Tibial nerve (tissue), 4 donors: Measurements from ENCODE around the gene MYCBPAP. TPM values are rescaled to one million over a fixed set of nuclear protein-coding genes. Genes with fewer than 3 reads are reported as not detected.
A peak's percentile ranks its signal among the peaks of the same experiment; 100 is the strongest.
"Not testable (repeated sequence)": the region's sequence is repeated elsewhere in the genome, so short reads cannot be mapped to it uniquely, and the experiment has no call there.

Source experiments
- DNase-seq, 2 donors: peaks; one replicate each; pipeline ENCODE4 v3.0.0-alpha.2; 2019; ENCODE audit warnings: low spot score in 2 of 2
- H3K27ac ChIP-seq, 4 donors: fragments of 200-600 bp; sonication (generic) in 3 of 4; one replicate each; pipeline ENCODE4 v1.5.1; 2017 to 2019; ENCODE audit warnings: mild to moderate bottlenecking in 1 of 4
- H3K27me3 ChIP-seq, 2 donors: fragments of 200-600 bp; sonication (generic) in 1 of 2; one replicate each; pipeline versions ENCODE4 v1.5.1 to v1.6.0; 2017 to 2019
- H3K36me3 ChIP-seq, 3 donors: fragments of 200-600 bp; sonication (generic); one replicate each; pipeline ENCODE4 v1.5.1; 2018 to 2019
- H3K4me1 ChIP-seq, 4 donors: fragments of 200-600 bp; sonication (generic) in 3 of 4; one replicate each; pipeline ENCODE4 v1.5.1; 2017 to 2019
- H3K4me3 ChIP-seq, 4 donors: fragments of 200-600 bp; sonication (generic) in 3 of 4; one replicate each; pipeline ENCODE4 v1.5.1; 2017 to 2019; ENCODE audit warnings: mild to moderate bottlenecking in 1 of 4, moderate library complexity in 1 of 4
- H3K9me3 ChIP-seq, 4 donors: fragments of 200-600 bp; sonication (generic) in 3 of 4; one replicate each; pipeline ENCODE4 v1.5.1; 2017 to 2019
- EP300 ChIP-seq, 2 donors: sonication (generic); formaldehyde crosslinking; IDR thresholded peaks; one replicate each; pipeline ENCODE4 v1.6.1; 2017; ENCODE audit warnings: antibody characterized with exemption in 2 of 2, mild to moderate bottlenecking in 1 of 2
- POLR2A ChIP-seq, 2 donors: fragments of 450-650 bp; IDR thresholded peaks; one replicate each; pipeline ENCODE4 v1.6.1; 2017; ENCODE audit warnings: antibody characterized with exemption in 2 of 2, mild to moderate bottlenecking in 2 of 2, moderate library complexity in 2 of 2
- WGBS, 2 donors: methylation state at CpG; one replicate each; pipeline ENCODE4 v1.1.5; 2018; 5-methylcytosine and 5-hydroxymethylcytosine counted together
- total RNA-seq, 4 donors: library from RNA; depleted of rRNA; stranded (reverse); fragments of >200 nt; gene quantifications; one replicate each; pipeline ENCODE4 v1.1.0, GENCODE V29; 2016
- TF ChIP-seq, protein P1 (sequence below), 5 experiments: fragments of 200-600 bp in 3 of 5; fragments of 450-650 bp in 2 of 5; sonication (generic) in 3 of 5; IDR thresholded peaks; one replicate each; pipeline ENCODE4 v1.5.1; 2016 to 2019; ENCODE audit warnings: antibody characterized with exemption in 5 of 5, mild to moderate bottlenecking in 3 of 5, moderate library complexity in 2 of 5

MYCBPAP gene
- total RNA-seq, 4 donors from 2014 or later = 1.2 to 6.8 (median 4.0) TPM

DNA sequence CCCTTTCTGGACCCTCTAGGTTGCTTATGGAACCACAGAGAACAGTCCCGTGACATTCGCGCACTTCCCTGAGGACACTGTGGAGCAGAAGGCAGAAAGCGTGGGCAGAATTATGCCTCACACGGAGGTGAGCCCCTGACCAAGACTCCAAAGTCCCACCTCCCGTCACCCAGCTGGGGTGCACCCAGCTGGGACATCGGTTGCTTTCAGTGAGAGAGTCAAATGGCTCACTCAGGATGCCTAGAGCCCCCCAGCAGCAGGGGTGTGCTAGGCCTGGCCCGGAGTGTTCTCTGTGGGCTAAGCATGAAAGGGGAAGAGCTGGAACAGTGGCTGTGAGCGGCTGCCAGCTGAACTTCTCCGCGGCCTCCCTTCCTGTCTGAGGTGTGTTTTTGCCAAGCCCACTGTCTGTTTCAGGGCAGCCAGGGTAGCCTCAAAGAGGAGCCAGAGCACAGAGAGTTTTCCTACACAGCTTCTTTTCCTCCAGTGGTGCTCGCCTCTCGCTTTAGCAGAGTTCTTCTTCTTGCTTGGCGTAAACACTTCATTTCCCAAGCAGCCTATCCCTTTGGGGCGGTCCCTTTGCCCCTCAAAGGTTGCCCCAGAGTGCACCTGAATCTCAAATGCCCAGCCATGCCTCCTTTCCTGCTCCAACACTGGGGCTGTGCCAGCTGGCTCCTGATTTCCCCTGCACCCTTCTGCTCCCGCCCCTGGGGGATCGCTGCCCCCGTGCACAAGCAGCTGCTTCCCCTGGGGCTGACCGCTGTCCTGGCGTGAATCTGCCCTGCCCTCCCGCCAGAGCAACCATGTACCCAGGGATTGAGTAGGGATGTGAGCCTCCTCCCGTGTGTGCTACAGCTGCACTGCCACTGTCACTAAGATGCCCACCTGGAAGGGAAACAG is 37.0 kb upstream of the MYCBPAP start:
- Histone ChIP-seq H3K9me3 (no peaks in the 10 kb centered on the region), H3K4me3 (no peak overlapping the region), H3K27ac (no peak overlapping the region), H3K4me1 (peaks cover 0 to 18% (median 13%) of the 10 kb centered on the region in 4 donors), H3K27me3 (peaks cover 0 to 17% of the 10 kb centered on the region in 2 donors), H3K36me3 (peaks cover 0 to 46% (median 0%) of the 10 kb centered on the region in 3 donors)
- DNase-seq = no peak
- 78 to 81% methylated on average over 22 of the region's 22 CpGs for WGBS, 2 donors
- TF ChIP-seq, protein P1, sequence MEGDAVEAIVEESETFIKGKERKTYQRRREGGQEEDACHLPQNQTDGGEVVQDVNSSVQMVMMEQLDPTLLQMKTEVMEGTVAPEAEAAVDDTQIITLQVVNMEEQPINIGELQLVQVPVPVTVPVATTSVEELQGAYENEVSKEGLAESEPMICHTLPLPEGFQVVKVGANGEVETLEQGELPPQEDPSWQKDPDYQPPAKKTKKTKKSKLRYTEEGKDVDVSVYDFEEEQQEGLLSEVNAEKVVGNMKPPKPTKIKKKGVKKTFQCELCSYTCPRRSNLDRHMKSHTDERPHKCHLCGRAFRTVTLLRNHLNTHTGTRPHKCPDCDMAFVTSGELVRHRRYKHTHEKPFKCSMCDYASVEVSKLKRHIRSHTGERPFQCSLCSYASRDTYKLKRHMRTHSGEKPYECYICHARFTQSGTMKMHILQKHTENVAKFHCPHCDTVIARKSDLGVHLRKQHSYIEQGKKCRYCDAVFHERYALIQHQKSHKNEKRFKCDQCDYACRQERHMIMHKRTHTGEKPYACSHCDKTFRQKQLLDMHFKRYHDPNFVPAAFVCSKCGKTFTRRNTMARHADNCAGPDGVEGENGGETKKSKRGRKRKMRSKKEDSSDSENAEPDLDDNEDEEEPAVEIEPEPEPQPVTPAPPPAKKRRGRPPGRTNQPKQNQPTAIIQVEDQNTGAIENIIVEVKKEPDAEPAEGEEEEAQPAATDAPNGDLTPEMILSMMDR (IDR thresholded peaks at IDR 0.05) = no peak
- TF ChIP-seq EP300 (IDR thresholded peaks at IDR 0.05) = no peak
- no peak for TF ChIP-seq POLR2A (IDR thresholded peaks at IDR 0.05)

DNA sequence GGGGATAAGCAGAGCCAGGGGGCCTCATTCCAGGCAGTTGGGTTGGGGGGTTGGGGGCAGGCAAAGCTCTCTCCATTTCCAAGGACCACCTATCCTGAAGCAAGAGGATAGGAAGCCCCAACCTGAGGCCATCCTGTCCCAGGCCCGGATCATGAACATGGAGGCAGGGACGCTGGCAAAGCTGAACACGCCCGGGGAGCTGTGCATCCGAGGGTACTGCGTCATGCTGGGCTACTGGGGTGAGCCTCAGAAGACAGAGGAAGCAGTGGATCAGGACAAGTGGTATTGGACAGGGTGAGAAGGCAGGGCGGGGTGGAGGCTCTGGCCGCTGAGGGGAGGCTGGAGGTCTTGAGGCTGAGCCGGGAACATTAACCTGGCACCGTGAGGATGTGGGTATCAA is 36.0 kb upstream of the MYCBPAP start:
- Histone ChIP-seq H3K27me3 (peaks cover 0 to 17% of the 10 kb centered on the region in 2 donors), H3K27ac (no peak overlapping the region), H3K9me3 (no peaks in the 10 kb centered on the region), H3K4me1 (peaks cover 0 to 18% (median 13%) of the 10 kb centered on the region in 4 donors), H3K36me3 (peaks cover 0 to 42% (median 0%) of the 10 kb centered on the region in 3 donors), H3K4me3 (no peak overlapping the region)
- TF ChIP-seq, protein P1 (IDR thresholded peaks at IDR 0.05) = no peak
- TF ChIP-seq POLR2A (IDR thresholded peaks at IDR 0.05) = no peak
- TF ChIP-seq EP300 (IDR thresholded peaks at IDR 0.05) = no peak
- WGBS, 2 donors = 87 to 93% methylated on average over 10 of the region's 10 CpGs
- DNase-seq = no peak

DNA sequence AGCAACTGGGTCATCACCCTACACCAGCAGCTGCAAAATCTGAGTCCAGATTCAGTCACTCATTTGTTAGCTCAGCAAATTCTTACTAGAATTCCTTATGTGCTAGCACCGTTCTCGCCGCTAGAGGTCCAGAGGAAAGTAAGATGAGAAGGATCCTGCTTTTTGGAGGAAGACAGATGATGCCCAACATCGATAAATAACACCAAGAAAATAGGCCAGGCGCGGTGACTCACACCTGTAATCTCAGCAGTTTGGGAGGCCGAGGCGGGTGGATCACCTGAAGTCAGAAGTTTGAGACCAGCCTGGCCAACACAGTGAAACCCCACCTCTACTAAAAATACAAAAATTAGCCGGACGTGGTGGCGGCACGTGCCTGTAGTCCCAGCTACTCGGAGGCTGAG is 35.5 kb upstream of the MYCBPAP start:
- Histone ChIP-seq H3K36me3 (peaks cover 0 to 42% (median 0%) of the 10 kb centered on the region in 3 donors), H3K27me3 (peaks cover 0 to 16% of the 10 kb centered on the region in 2 donors), H3K4me1 (peaks cover 0 to 20% (median 13%) of the 10 kb centered on the region in 4 donors)
- TF ChIP-seq, protein P1 (IDR thresholded peaks at IDR 0.05) = peak in 1 of 5 experiments; percentile 6
- not testable (repeated sequence) for H3K9me3 ChIP-seq, DNase-seq, H3K27ac ChIP-seq, H3K4me3 ChIP-seq
- 77 to 80% methylated on average over 13 of the region's 13 CpGs for WGBS, 2 donors

DNA sequence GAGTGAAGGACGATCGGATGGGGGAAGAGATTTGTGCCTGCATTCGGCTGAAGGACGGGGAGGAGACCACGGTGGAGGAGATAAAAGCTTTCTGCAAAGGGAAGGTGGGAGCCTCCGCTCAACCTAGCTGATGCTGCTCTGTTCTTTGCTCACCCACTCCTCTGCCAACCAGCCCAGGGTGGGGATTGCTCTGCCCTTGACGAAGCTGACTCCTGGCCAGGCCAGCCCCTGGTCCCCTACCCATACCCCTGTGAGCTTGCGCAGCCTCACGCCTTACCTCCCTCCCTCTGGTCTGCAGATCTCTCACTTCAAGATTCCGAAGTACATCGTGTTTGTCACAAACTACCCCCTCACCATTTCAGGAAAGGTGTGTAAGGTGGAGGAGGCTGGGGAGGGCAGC is 34.3 kb upstream of the MYCBPAP start:
- 89 to 91% methylated on average over 11 of the region's 11 CpGs for WGBS, 2 donors
- TF ChIP-seq, protein P1 (IDR thresholded peaks at IDR 0.05) = no peak

DNA sequence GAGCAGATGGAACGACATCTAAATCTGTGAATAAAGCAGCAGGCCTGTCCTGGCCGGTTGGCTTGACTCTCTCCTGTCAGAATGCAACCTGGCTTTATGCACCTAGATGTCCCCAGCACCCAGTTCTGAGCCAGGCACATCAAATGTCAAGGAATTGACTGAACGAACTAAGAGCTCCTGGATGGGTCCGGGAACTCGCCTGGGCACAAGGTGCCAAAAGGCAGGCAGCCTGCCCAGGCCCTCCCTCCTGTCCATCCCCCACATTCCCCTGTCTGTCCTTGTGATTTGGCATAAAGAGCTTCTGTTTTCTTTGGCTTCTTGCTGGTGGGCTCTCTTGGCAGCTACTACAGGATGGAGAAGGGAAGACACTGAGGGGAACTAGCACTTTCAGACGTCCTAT is 33.7 kb upstream of the MYCBPAP start:
- H3K4me3 ChIP-seq = no peak overlapping the region
- H3K36me3 ChIP-seq = peaks cover 0 to 42% (median 0%) of the 10 kb centered on the region in 3 donors
- peaks cover 0 to 18% (median 4%) of the 10 kb centered on the region in 4 donors for H3K4me1 ChIP-seq
- DNase-seq = no peak
- 72 to 77% methylated on average over 6 of the region's 6 CpGs for WGBS, 2 donors
- no peak overlapping the region for H3K27ac ChIP-seq
- H3K9me3 ChIP-seq = no peaks in the 10 kb centered on the region
- no peaks in the 10 kb centered on the region for H3K27me3 ChIP-seq
- TF ChIP-seq POLR2A (IDR thresholded peaks at IDR 0.05) (no peak), EP300 (IDR thresholded peaks at IDR 0.05) (no peak)
- TF ChIP-seq, protein P1 (IDR thresholded peaks at IDR 0.05) = no peak

More for the DNA sequence above, 34.3 kb upstream of the MYCBPAP start:
- peaks cover 0 to 19% (median 7%) of the 10 kb centered on the region in 4 donors for H3K4me1 ChIP-seq
- H3K4me3 ChIP-seq = no peak overlapping the region
- DNase-seq = no peak
- peaks cover 0 to 42% (median 0%) of the 10 kb centered on the region in 3 donors for H3K36me3 ChIP-seq
- H3K27ac ChIP-seq = no peak overlapping the region
- no peaks in the 10 kb centered on the region for H3K9me3 ChIP-seq
- peaks cover 0 to 5% of the 10 kb centered on the region in 2 donors for H3K27me3 ChIP-seq
